Skeletal muscle tissue (tissue), 4 donors: Measurements from ENCODE around the gene CEBPG. TPM values are rescaled to one million over a fixed set of nuclear protein-coding genes. Genes with fewer than 3 reads are reported as not detected.

ENCODE experiments used
- H3K27ac ChIP-seq: one replicate; pipeline ENCODE4 v1.7.0; 2013; ENCODE audit warnings: mild to moderate bottlenecking, low read depth, low read length, inconsistent platforms
- H3K27me3 ChIP-seq, 3 donors: one replicate each; pipeline ENCODE4 v1.7.0; 2013; ENCODE audit warnings: low read length in 3 of 3; ENCODE audit not compliant: control insufficient read depth in 3 of 3, insufficient read depth in 3 of 3
- H3K36me3 ChIP-seq, 3 donors: one replicate each; pipeline ENCODE4 v1.7.0; 2013; ENCODE audit warnings: low read length in 3 of 3; ENCODE audit not compliant: control insufficient read depth in 3 of 3, insufficient read depth in 3 of 3
- H3K4me1 ChIP-seq, 3 donors: one replicate each; pipeline ENCODE4 v1.7.0; 2013; ENCODE audit warnings: low read length in 3 of 3, mild to moderate bottlenecking in 3 of 3; ENCODE audit not compliant: control insufficient read depth in 3 of 3, insufficient read depth in 3 of 3
- H3K4me3 ChIP-seq, 3 donors: one replicate each; pipeline ENCODE4 v1.7.0; 2013; ENCODE audit warnings: low read length in 3 of 3
- H3K9ac ChIP-seq, 3 donors: one replicate each; pipeline ENCODE4 v1.7.0; 2013; ENCODE audit warnings: low read length in 3 of 3, mild to moderate bottlenecking in 3 of 3, moderate library complexity in 2 of 3, low read depth in 1 of 3
- H3K9me3 ChIP-seq, 3 donors: one replicate each; pipeline ENCODE4 v1.7.0; 2013; ENCODE audit warnings: low read length in 3 of 3; ENCODE audit not compliant: control insufficient read depth in 3 of 3
- total RNA-seq: library from RNA; depleted of rRNA; stranded (reverse); fragments of >200 nt; gene quantifications from one replicate; pipeline ENCODE4 v1.2.3, GENCODE V29; 2014
- donor health status: Osteomylitis.

CEBPG gene
- total RNA-seq, 1 donor from 2014 or later = 14.1 TPM

GRCh38 chr19:33418871-33419787 is 45.6 kb downstream of the CEBPG start:
- no peaks in the 10 kb centered on the region for H3K36me3 ChIP-seq
- H3K4me1 ChIP-seq = peaks cover 6 to 7% (median 7%) of the 10 kb centered on the region in 3 donors
- H3K27ac ChIP-seq = no peak overlapping the region
- no peaks in the 10 kb centered on the region for H3K9me3 ChIP-seq
- H3K9ac ChIP-seq = no peak overlapping the region
- no peaks in the 10 kb centered on the region for H3K27me3 ChIP-seq
- H3K4me3 ChIP-seq = no peak overlapping the region

- Histone ChIP-seq H3K4me1 (peaks cover 6 to 7% (median 7%) of the 10 kb centered on the region in 3 donors), H3K9me3 (no peaks in the 10 kb centered on the region), H3K4me3 (no peak overlapping the region), H3K9ac (no peak overlapping the region), H3K36me3 (no peaks in the 10 kb centered on the region), H3K27ac (no peak overlapping the region), H3K27me3 (no peaks in the 10 kb centered on the region)
Observed at GRCh38 chr19:33419788-33420130, 46.2 kb downstream of the CEBPG start.

- Histone ChIP-seq H3K4me1 (peaks cover 6 to 7% (median 7%) of the 10 kb centered on the region in 3 donors), H3K9me3 (no peaks in the 10 kb centered on the region), H3K9ac (no peak overlapping the region), H3K36me3 (no peaks in the 10 kb centered on the region), H3K27me3 (no peaks in the 10 kb centered on the region), H3K4me3 (no peak overlapping the region), H3K27ac (no peak overlapping the region)
Observed at GRCh38 chr19:33420821-33421220, 47.3 kb downstream of the CEBPG start.

- no peaks in the 10 kb centered on the region for H3K36me3 ChIP-seq
Observed at GRCh38 chr19:33421368-33421767, 47.9 kb downstream of the CEBPG start.

GRCh38 chr19:33422369-33423180 is 49.1 kb downstream of the CEBPG start:
- Histone ChIP-seq H3K9me3 (no peaks in the 10 kb centered on the region), H3K27ac (no peak overlapping the region), H3K4me3 (no peak overlapping the region), H3K36me3 (no peaks in the 10 kb centered on the region), H3K9ac (no peak overlapping the region), H3K27me3 (no peaks in the 10 kb centered on the region), H3K4me1 (no peaks in the 10 kb centered on the region)

More at GRCh38 chr19:33421368-33421767, 47.9 kb downstream of the CEBPG start:
- H3K4me3 ChIP-seq = no peak overlapping the region
- H3K9me3 ChIP-seq = no peaks in the 10 kb centered on the region
- H3K27ac ChIP-seq = no peak overlapping the region
- H3K9ac ChIP-seq = no peak overlapping the region
- peaks cover 4 to 6% (median 5%) of the 10 kb centered on the region in 3 donors for H3K4me1 ChIP-seq
- no peaks in the 10 kb centered on the region for H3K27me3 ChIP-seq

GRCh38 chr19:33424181-33424580 is 50.7 kb downstream of the CEBPG start:
- no peaks in the 10 kb centered on the region for H3K27me3 ChIP-seq
- no peak overlapping the region for H3K9ac ChIP-seq
- no peak overlapping the region for H3K27ac ChIP-seq
- H3K36me3 ChIP-seq = no peaks in the 10 kb centered on the region
- H3K4me1 ChIP-seq = no peaks in the 10 kb centered on the region
- H3K4me3 ChIP-seq = no peak overlapping the region
- no peaks in the 10 kb centered on the region for H3K9me3 ChIP-seq

GRCh38 chr19:33426621-33427361 is 53.3 kb downstream of the CEBPG start:
- Histone ChIP-seq H3K27ac (no peak overlapping the region), H3K4me3 (no peak overlapping the region), H3K4me1 (no peaks in the 10 kb centered on the region), H3K36me3 (no peaks in the 10 kb centered on the region), H3K9ac (no peak overlapping the region), H3K27me3 (no peaks in the 10 kb centered on the region), H3K9me3 (no peaks in the 10 kb centered on the region)

GRCh38 chr19:33427801-33428626 is 54.5 kb downstream of the CEBPG start:
- Histone ChIP-seq H3K27me3 (no peaks in the 10 kb centered on the region), H3K9ac (no peak overlapping the region), H3K27ac (no peak overlapping the region), H3K4me1 (peaks cover 0 to 2% (median 0%) of the 10 kb centered on the region in 3 donors), H3K36me3 (no peaks in the 10 kb centered on the region), H3K9me3 (no peaks in the 10 kb centered on the region), H3K4me3 (no peak overlapping the region)

- H3K4me1 ChIP-seq = peaks cover 0 to 2% (median 0%) of the 10 kb centered on the region in 3 donors
- no peaks in the 10 kb centered on the region for H3K27me3 ChIP-seq
- H3K36me3 ChIP-seq = no peaks in the 10 kb centered on the region
- H3K9ac ChIP-seq = no peak overlapping the region
- no peaks in the 10 kb centered on the region for H3K9me3 ChIP-seq
- H3K27ac ChIP-seq = no peak overlapping the region
- no peak overlapping the region for H3K4me3 ChIP-seq
Observed at GRCh38 chr19:33428627-33429125, 55.2 kb downstream of the CEBPG start.
